Measurements from ENCODE around the gene GPR119.

The GPR119 gene

GRCh38 chrX:130415201-130415600 lies 29.7 kb upstream of the GPR119 start:
- peaks cover 20% of the 10 kb centered on the region; the same call in 1 of the 2 replicates for H3K36me3 ChIP-seq (ENCODE audit: insufficient read depth, low read length)
- no peaks in the 10 kb centered on the region for H4K20me1 ChIP-seq (ENCODE audit: insufficient read depth, low read length, poor library complexity, severe bottlenecking)
- H3K4me2 ChIP-seq (ENCODE audit: low read depth, low read length, poor library complexity, severe bottlenecking), result no peak overlapping the region
- no peaks in the 10 kb centered on the region for H3K4me1 ChIP-seq (ENCODE audit: insufficient read depth, low read length, poor library complexity, severe bottlenecking)
- H3K79me2 ChIP-seq (ENCODE audit: insufficient read depth, low read length), result no peaks in the 10 kb centered on the region
- no peak overlapping the region for H3K4me3 ChIP-seq (ENCODE audit: low read length, poor library complexity, severe bottlenecking)
- H3K9me3 ChIP-seq (ENCODE audit: insufficient read depth, low read depth, low read length), result no peaks in the 10 kb centered on the region
- H3K27me3 ChIP-seq (ENCODE audit: insufficient read depth, low read length, poor library complexity, severe bottlenecking), result no peaks in the 10 kb centered on the region
- H3F3A ChIP-seq (ENCODE audit: low read depth), result no peaks in the 10 kb centered on the region
- no peak overlapping the region for H3K9ac ChIP-seq (ENCODE audit: low read depth, low read length, poor library complexity, severe bottlenecking)
- no peak overlapping the region for H2AFZ ChIP-seq (ENCODE audit: low read length)
- H3K9me2 ChIP-seq (replicated peaks; ENCODE audit: low read depth, low read length), result no peaks in the 10 kb centered on the region
- TF ChIP-seq CTCF (conservative IDR thresholded peaks at IDR 0.05; ENCODE audit: low read length), result no peak
- no peak for TF ChIP-seq EZH2phosphoT487 (IDR thresholded peaks at IDR 0.05; ENCODE audit: borderline replicate concordance)

- Histone ChIP-seq H4K20me1 (ENCODE audit: insufficient read depth, low read length, poor library complexity, severe bottlenecking) (no peaks in the 10 kb centered on the region), H2AFZ (ENCODE audit: low read length) (no peak overlapping the region), H3F3A (ENCODE audit: low read depth) (no peaks in the 10 kb centered on the region), H3K36me3 (ENCODE audit: insufficient read depth, low read length) (peaks cover 23% of the 10 kb centered on the region; the same call in 1 of the 2 replicates), H3K9ac (ENCODE audit: low read depth, low read length, poor library complexity, severe bottlenecking) (no peak overlapping the region), H3K9me2 (replicated peaks; ENCODE audit: low read depth, low read length) (no peaks in the 10 kb centered on the region), H3K9me3 (ENCODE audit: insufficient read depth, low read depth, low read length) (no peaks in the 10 kb centered on the region), H3K4me3 (ENCODE audit: low read length, poor library complexity, severe bottlenecking) (no peak overlapping the region), H3K4me1 (ENCODE audit: insufficient read depth, low read length, poor library complexity, severe bottlenecking) (no peaks in the 10 kb centered on the region), H3K27me3 (ENCODE audit: insufficient read depth, low read length, poor library complexity, severe bottlenecking) (no peaks in the 10 kb centered on the region), H3K4me2 (ENCODE audit: low read depth, low read length, poor library complexity, severe bottlenecking) (no peak overlapping the region), H3K79me2 (ENCODE audit: insufficient read depth, low read length) (no peaks in the 10 kb centered on the region)
- TF ChIP-seq CTCF (conservative IDR thresholded peaks at IDR 0.05; ENCODE audit: low read length) (no peak), EZH2phosphoT487 (IDR thresholded peaks at IDR 0.05; ENCODE audit: borderline replicate concordance) (no peak)
Measured at GRCh38 chrX:130414800-130415199, 29.3 kb upstream of the GPR119 start.

- H3K9me2 ChIP-seq (replicated peaks; ENCODE audit: low read depth, low read length), result no peaks in the 10 kb centered on the region
- peaks cover 28% of the 10 kb centered on the region; the same call in 1 of the 2 replicates for H3K36me3 ChIP-seq (ENCODE audit: insufficient read depth, low read length)
- no peak overlapping the region for H3K9ac ChIP-seq (ENCODE audit: low read depth, low read length, poor library complexity, severe bottlenecking)
- no peaks in the 10 kb centered on the region for H3K79me2 ChIP-seq (ENCODE audit: insufficient read depth, low read length)
- H3K4me3 ChIP-seq (ENCODE audit: low read length, poor library complexity, severe bottlenecking), result no peak overlapping the region
- H4K20me1 ChIP-seq (ENCODE audit: insufficient read depth, low read length, poor library complexity, severe bottlenecking), result no peaks in the 10 kb centered on the region
- no peaks in the 10 kb centered on the region for H3F3A ChIP-seq (ENCODE audit: low read depth)
- no peak overlapping the region for H3K4me2 ChIP-seq (ENCODE audit: low read depth, low read length, poor library complexity, severe bottlenecking)
- no peak overlapping the region for H2AFZ ChIP-seq (ENCODE audit: low read length)
- H3K9me3 ChIP-seq (ENCODE audit: insufficient read depth, low read depth, low read length), result no peaks in the 10 kb centered on the region
- no peaks in the 10 kb centered on the region for H3K4me1 ChIP-seq (ENCODE audit: insufficient read depth, low read length, poor library complexity, severe bottlenecking)
- TF ChIP-seq CTCF (conservative IDR thresholded peaks at IDR 0.05; ENCODE audit: low read length), result no peak
- no peak for TF ChIP-seq EZH2phosphoT487 (IDR thresholded peaks at IDR 0.05; ENCODE audit: borderline replicate concordance)
- H3K27me3 ChIP-seq (ENCODE audit: insufficient read depth, low read length, poor library complexity, severe bottlenecking), result no peaks in the 10 kb centered on the region
Measured at GRCh38 chrX:130413415-130413814, 27.9 kb upstream of the GPR119 start.

Measured in Loucy (cell line).